Measurements from ENCODE around the gene ANP32D.
"Not testable (repeated sequence)": the region's sequence is repeated elsewhere in the genome, so short reads cannot be mapped to it uniquely, and the experiment has no call there.

- not testable (repeated sequence) for TF ChIP-seq CTCF (IDR thresholded peaks at IDR 0.05; ENCODE audit: low read depth, low read length); POLR2A (IDR thresholded peaks at IDR 0.05; ENCODE audit: extremely low read depth, insufficient read length); MAX (IDR thresholded peaks at IDR 0.05; ENCODE audit: low read depth, low read length)
Measured at GRCh38 chr12:48474497-48474896, 2.1 kb downstream of the ANP32D start.
